Measurements from ENCODE around the gene ACTA1.

GRCh38 chr1:229479660-229480399 lies 45.9 kb upstream of the ACTA1 start:
- TF ChIP-seq CTCF (IDR thresholded peaks at IDR 0.05) = no peak
- TF ChIP-seq ZFX (IDR thresholded peaks at IDR 0.05; ENCODE audit: borderline replicate concordance) = no peak

Data from 22Rv1 (cell line).